Upper lobe of left lung (tissue), 6 donors: Measurements from ENCODE around the gene JAZF1. TPM values are rescaled to one million over a fixed set of nuclear protein-coding genes. Genes with fewer than 3 reads are reported as not detected.

Experiments used
- ATAC-seq, 2 donors: fragments of 200-7000 bp; cut with Tn5 transposase; one replicate each; pipeline ENCODE4 v1.9.1; 2022; ENCODE audit warnings: mild to moderate bottlenecking in 2 of 2, moderate library complexity in 2 of 2; ENCODE audit not compliant: low FRiP score in 2 of 2
- DNase-seq, 2 donors: peaks; one replicate each; pipeline ENCODE4 v3.0.0-alpha.2; 2019 to 2020
- H3K27ac ChIP-seq, 4 donors: fragments of 200-600 bp; sonication (generic); one replicate each; pipeline ENCODE4 v1.5.1; 2016 to 2019
- H3K27me3 ChIP-seq, 4 donors: fragments of 200-600 bp; sonication (generic); one replicate each; pipeline ENCODE4 v1.5.1; 2017 to 2019
- H3K36me3 ChIP-seq, 4 donors: fragments of 200-600 bp; sonication (generic); one replicate each; pipeline ENCODE4 v1.5.1; 2016 to 2019
- H3K4me1 ChIP-seq, 4 donors: fragments of 200-600 bp; sonication (generic); one replicate each; pipeline ENCODE4 v1.5.1; 2018 to 2019
- H3K4me3 ChIP-seq, 4 donors: fragments of 200-600 bp; sonication (generic); one replicate each; pipeline ENCODE4 v1.5.1; 2017 to 2019; ENCODE audit warnings: mild to moderate bottlenecking in 2 of 4, moderate library complexity in 1 of 4
- H3K9me3 ChIP-seq, 4 donors: fragments of 200-600 bp; sonication (generic); one replicate each; pipeline ENCODE4 v1.5.1; 2018 to 2019
- CTCF ChIP-seq, 6 experiments: fragments of 450-650 bp in 4 of 6; fragments of 200-600 bp in 2 of 6; sonication (generic) in 2 of 6; IDR thresholded peaks; one replicate each; pipeline ENCODE4 v1.5.1; 2016 to 2019; ENCODE audit warnings: antibody characterized with exemption in 6 of 6
- EP300 ChIP-seq, 4 donors: sonication (generic); formaldehyde crosslinking; IDR thresholded peaks; one replicate each; pipeline ENCODE4 v1.5.1; 2017; ENCODE audit warnings: antibody characterized with exemption in 4 of 4, control low read depth in 2 of 4
- POLR2A ChIP-seq, 4 donors: fragments of 450-650 bp; IDR thresholded peaks; one replicate each; pipeline ENCODE4 v1.5.1; 2016 to 2017; ENCODE audit warnings: antibody characterized with exemption in 4 of 4, mild to moderate bottlenecking in 2 of 4
- POLR2AphosphoS5 ChIP-seq, 2 donors: sonication (generic); formaldehyde crosslinking; IDR thresholded peaks; one replicate each; pipeline ENCODE4 v1.5.1; 2017; ENCODE audit warnings: antibody characterized with exemption in 2 of 2
- WGBS, 2 donors: methylation state at CpG; one replicate each; pipeline ENCODE4 v1.1.5; 2017 to 2018; 5-methylcytosine and 5-hydroxymethylcytosine counted together
- total RNA-seq, 6 donors: library from RNA; depleted of rRNA in 4 of 6; stranded (reverse); fragments of >200 nt in 4 of 6; gene quantifications; one replicate each; pipeline versions ENCODE4 v1.1.0 to v1.2.1, GENCODE V29; 2016 to 2021
- donor health status: DM: no; HTN: no; CAD: no; lungs with moderate emphysema.
- donor health status: DM: no; HTN: yes; CAD: no; lungs with severe emphysema.

JAZF1 gene
- total RNA-seq, 6 donors from 2014 or later, result 4.2 to 19.4 (median 12.4) TPM

DNA sequence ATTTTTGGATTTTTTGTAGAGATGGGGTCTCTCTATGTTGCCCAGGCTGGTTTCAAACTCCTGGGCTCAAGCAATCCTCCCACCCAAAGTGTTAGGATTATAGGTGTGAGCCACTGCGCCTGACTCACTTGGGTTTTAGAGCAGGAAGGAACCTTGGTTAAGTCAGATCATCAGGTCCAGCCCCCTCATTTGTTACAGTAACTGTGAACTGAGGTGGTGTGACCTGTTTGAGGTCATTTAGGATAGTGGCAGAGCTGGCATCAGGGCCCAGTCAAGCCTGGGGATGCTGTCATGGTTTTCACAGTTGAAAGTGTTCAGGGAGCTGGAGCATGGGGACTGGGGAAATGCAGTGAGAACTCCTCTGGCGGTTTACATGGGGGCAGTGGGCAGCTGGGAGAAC is 281.0 kb downstream of the JAZF1 start:
- no peak for TF ChIP-seq CTCF (IDR thresholded peaks at IDR 0.05)
- TF ChIP-seq EP300 (IDR thresholded peaks at IDR 0.05), result no peak
- no peak for TF ChIP-seq POLR2A (IDR thresholded peaks at IDR 0.05)
- no peak for TF ChIP-seq POLR2AphosphoS5 (IDR thresholded peaks at IDR 0.05)
- Histone ChIP-seq H3K9me3 (no peaks in the 10 kb centered on the region), H3K4me1 (peaks cover 17 to 36% (median 28%) of the 10 kb centered on the region in 4 donors), H3K27ac (peak overlapping the region in 1 of 4 donors; percentile 27), H3K4me3 (no peak overlapping the region), H3K27me3 (no peaks in the 10 kb centered on the region), H3K36me3 (no peaks in the 10 kb centered on the region)
- no peak for ATAC-seq
- DNase-seq, result no peak
- 50 to 85% methylated on average over 1 to 2 of the region's 2 CpGs for whole genome bisulfite sequencing, 2 donors

DNA sequence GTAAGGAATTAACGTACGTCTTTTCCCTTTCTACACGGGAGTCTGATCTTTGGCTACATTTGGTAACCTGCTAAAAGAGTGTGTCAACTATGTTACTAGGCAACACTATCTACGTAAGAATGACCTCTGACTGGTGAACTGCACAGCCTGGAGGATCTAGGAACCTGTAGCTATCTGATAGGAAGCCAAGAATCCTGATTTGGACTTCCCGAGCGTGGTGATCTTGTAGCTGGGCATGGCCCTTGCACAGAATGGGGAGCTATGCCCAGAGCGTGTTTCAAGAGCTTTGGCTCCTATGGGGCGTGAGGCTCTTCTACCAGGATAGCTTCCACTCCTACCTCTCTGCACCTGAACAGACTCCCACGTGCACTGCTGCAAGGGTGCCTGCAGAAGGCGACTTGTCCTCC is 283.2 kb downstream of the JAZF1 start:
- peak; percentile 8 to 34 for ATAC-seq
- Histone ChIP-seq H3K27ac (peak overlapping the region in 3 of 4 donors; percentile 20 to 63 (median 56)), H3K27me3 (no peaks in the 10 kb centered on the region), H3K4me1 (peaks cover 17 to 36% (median 28%) of the 10 kb centered on the region in 4 donors), H3K36me3 (no peaks in the 10 kb centered on the region), H3K9me3 (no peaks in the 10 kb centered on the region), H3K4me3 (no peak overlapping the region)
- no peak for DNase-seq
- TF ChIP-seq POLR2AphosphoS5 (IDR thresholded peaks at IDR 0.05), result no peak
- TF ChIP-seq CTCF (IDR thresholded peaks at IDR 0.05), result no peak
- TF ChIP-seq POLR2A (IDR thresholded peaks at IDR 0.05), result no peak
- TF ChIP-seq EP300 (IDR thresholded peaks at IDR 0.05), result no peak
- WGBS, 2 donors, result 73 to 77% methylated on average over 8 to 10 of the region's 10 CpGs

- H3K36me3 ChIP-seq, result no peaks in the 10 kb centered on the region
- H3K9me3 ChIP-seq, result no peaks in the 10 kb centered on the region
- DNase-seq (peak in 1 of 2 donors; percentile 38), ATAC-seq (no peak)
- no peak overlapping the region for H3K4me3 ChIP-seq
- H3K4me1 ChIP-seq, result peaks cover 17 to 36% (median 26%) of the 10 kb centered on the region in 4 donors
- no peak for TF ChIP-seq POLR2A (IDR thresholded peaks at IDR 0.05)
- TF ChIP-seq CTCF (IDR thresholded peaks at IDR 0.05), result no peak
- peak in 1 of 4 donors; percentile 2 for TF ChIP-seq EP300 (IDR thresholded peaks at IDR 0.05)
- peak in 1 of 2 donors; percentile 60 for TF ChIP-seq POLR2AphosphoS5 (IDR thresholded peaks at IDR 0.05)
- no peaks in the 10 kb centered on the region for H3K27me3 ChIP-seq
- 46 to 59% methylated on average over 6 of the region's 6 CpGs for WGBS, 2 donors
- H3K27ac ChIP-seq, result peak overlapping the region in 2 of 4 donors; percentile 56 to 63
These were observed 283.6 kb downstream of the JAZF1 start for GRCh38 chr7:27897001-27897400.

DNA sequence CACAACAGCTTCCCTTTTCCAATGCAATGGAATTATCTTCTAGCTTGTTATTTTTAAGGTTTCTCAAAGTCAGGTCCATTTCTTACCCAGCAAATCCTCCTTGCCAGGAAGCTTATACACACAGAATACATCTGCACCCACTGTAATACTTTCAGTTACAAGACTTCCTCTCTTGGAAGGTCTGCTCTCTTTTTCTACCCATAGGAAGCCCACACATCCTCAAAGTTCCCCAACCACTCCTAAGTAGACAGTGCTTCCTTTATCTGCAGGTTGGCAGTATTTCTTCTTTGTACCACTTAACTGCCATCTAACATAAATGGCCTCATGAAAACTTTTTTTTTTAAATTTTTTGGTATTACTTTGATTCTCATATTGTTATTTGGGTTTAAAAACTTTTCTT is 285.0 kb downstream of the JAZF1 start:
- H3K4me1 ChIP-seq, result peaks cover 11 to 26% (median 18%) of the 10 kb centered on the region in 4 donors
- TF ChIP-seq POLR2A (IDR thresholded peaks at IDR 0.05), result no peak
- no peak for TF ChIP-seq POLR2AphosphoS5 (IDR thresholded peaks at IDR 0.05)
- TF ChIP-seq CTCF (IDR thresholded peaks at IDR 0.05), result no peak
- no peak for TF ChIP-seq EP300 (IDR thresholded peaks at IDR 0.05)
- H3K9me3 ChIP-seq, result no peaks in the 10 kb centered on the region
- H3K36me3 ChIP-seq, result no peaks in the 10 kb centered on the region
- ATAC-seq (no peak), DNase-seq (no peak)
- no peak overlapping the region for H3K4me3 ChIP-seq
- H3K27ac ChIP-seq, result peak overlapping the region in 1 of 4 donors; percentile 43
- H3K27me3 ChIP-seq, result no peaks in the 10 kb centered on the region

- H3K4me1 ChIP-seq, result peaks cover 0 to 2% (median 1%) of the 10 kb centered on the region in 4 donors
- TF ChIP-seq EP300 (IDR thresholded peaks at IDR 0.05) (no peak), POLR2AphosphoS5 (IDR thresholded peaks at IDR 0.05) (no peak), CTCF (IDR thresholded peaks at IDR 0.05) (no peak), POLR2A (IDR thresholded peaks at IDR 0.05) (no peak)
- no peaks in the 10 kb centered on the region for H3K27me3 ChIP-seq
- H3K9me3 ChIP-seq, result no peaks in the 10 kb centered on the region
- WGBS, 2 donors, result 73 to 91% methylated on average over 1 of the region's 1 CpG
- ATAC-seq (no peak), DNase-seq (no peak)
- no peaks in the 10 kb centered on the region for H3K36me3 ChIP-seq
- no peak overlapping the region for H3K27ac ChIP-seq
- H3K4me3 ChIP-seq, result no peak overlapping the region
These were observed 290.3 kb downstream of the JAZF1 start for GRCh38 chr7:27890205-27890849.
